Activated T-cell treated with anti-CD3 and anti-CD28 coated beads, Interleukin-2, amount 50 U/mL, for 24 hours (primary cell): ENCODE data around the gene CLEC20A.

Experiments
- DNase-seq: peaks from one replicate; pipeline ENCODE4 v3.0.0-alpha.2; 2020
- H3K27ac Mint-ChIP-seq: 2 replicates; pipeline ENCODE4 v1.8.0; 2020; ENCODE audit warnings: mild to moderate bottlenecking, mixed read lengths
- H3K27me3 Mint-ChIP-seq: 2 replicates; pipeline ENCODE4 v1.8.0; 2020; ENCODE audit warnings: mixed read lengths
- H3K36me3 Mint-ChIP-seq: 2 replicates; pipeline ENCODE4 v1.8.0; 2020; ENCODE audit warnings: low read depth, mixed read lengths
- H3K4me1 Mint-ChIP-seq: 2 replicates; pipeline ENCODE4 v1.8.0; 2020; ENCODE audit warnings: low read depth, mixed read lengths
- H3K4me3 Mint-ChIP-seq: 2 replicates; pipeline ENCODE4 v1.8.0; 2020; ENCODE audit warnings: mild to moderate bottlenecking, moderate library complexity, mixed read lengths
- H3K9me3 Mint-ChIP-seq: 2 replicates; pipeline ENCODE4 v1.8.0; 2020; ENCODE audit warnings: mixed read lengths

The CLEC20A gene

DNA sequence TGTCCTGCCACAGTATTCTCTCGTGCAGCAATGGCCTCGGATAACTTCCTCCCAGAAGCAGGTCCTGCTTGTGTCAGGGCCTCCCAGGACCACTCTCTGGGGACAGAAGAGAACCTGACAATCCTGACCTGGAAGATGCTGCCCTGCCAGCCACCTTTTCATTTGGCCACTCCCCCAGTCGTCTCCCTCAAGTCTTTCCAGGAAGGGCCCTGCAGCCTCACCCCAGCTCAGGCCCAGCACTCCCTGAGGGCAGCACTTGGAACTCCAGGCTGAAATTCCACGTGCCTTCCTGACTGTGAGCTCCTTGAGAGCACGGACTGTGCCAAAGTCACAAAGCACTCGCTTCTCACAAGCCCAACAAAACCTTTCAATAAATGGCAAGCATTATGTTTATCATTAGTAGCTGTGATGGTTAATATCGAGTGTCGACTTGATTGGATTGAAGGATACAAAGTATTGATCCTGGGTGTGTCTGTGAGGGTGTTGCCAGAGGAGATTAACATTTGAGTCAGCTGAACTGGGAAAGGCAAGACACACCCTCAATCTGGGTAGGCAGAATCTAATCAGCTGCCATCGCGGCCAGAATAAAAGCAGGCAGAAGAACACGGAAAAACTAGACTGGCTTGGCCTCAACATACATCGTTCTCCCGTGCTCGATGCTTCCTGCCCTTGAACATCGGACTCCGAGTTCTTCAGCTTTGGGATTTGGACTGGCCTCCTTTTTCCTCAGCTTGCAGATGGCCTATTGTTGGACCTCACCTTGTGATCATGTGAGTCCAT, 2.3 kb upstream of the CLEC20A start:
- no peak for DNase-seq
- H3K27ac Mint-ChIP-seq: no peak overlapping the region
- H3K4me3 Mint-ChIP-seq: no peak overlapping the region
- H3K27me3 Mint-ChIP-seq: peaks cover 4% of the 10 kb centered on the region
- no peaks in the 10 kb centered on the region for H3K36me3 Mint-ChIP-seq
- no peaks in the 10 kb centered on the region for H3K4me1 Mint-ChIP-seq
- no peaks in the 10 kb centered on the region for H3K9me3 Mint-ChIP-seq

DNA sequence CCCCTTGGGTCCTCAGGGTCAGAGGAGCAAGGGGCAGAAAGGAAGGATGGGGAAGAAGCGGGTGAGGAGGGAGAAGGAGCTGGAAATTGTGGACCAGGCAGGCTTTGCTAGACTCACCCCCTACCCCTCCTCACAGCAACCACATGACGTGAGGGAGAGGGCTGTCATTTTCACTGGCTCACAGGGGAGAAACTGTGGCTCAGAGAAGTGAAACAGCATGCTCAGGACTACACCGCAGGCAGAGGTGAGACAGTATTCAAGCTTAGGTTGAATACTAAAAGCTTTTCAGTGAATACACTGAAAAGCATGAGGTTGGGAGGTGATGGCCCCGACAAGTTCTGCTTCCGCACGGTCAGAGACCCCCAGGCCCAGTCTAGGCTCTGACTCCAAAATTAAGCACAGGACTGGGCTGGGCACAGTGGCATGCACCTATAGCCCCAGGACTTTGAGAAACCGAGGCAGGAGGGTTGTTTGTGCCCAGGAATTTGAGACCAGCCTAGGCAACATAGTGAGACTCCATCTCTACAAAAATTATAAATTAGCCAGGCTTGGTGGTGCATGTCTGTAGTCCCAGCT, 1.2 kb upstream of the CLEC20A start:
- DNase-seq: no peak
- no peaks in the 10 kb centered on the region for H3K36me3 Mint-ChIP-seq
- no peak overlapping the region for H3K4me3 Mint-ChIP-seq
- H3K27me3 Mint-ChIP-seq: peaks cover 4% of the 10 kb centered on the region
- H3K27ac Mint-ChIP-seq: no peak overlapping the region
- no peaks in the 10 kb centered on the region for H3K4me1 Mint-ChIP-seq
- no peaks in the 10 kb centered on the region for H3K9me3 Mint-ChIP-seq

DNA sequence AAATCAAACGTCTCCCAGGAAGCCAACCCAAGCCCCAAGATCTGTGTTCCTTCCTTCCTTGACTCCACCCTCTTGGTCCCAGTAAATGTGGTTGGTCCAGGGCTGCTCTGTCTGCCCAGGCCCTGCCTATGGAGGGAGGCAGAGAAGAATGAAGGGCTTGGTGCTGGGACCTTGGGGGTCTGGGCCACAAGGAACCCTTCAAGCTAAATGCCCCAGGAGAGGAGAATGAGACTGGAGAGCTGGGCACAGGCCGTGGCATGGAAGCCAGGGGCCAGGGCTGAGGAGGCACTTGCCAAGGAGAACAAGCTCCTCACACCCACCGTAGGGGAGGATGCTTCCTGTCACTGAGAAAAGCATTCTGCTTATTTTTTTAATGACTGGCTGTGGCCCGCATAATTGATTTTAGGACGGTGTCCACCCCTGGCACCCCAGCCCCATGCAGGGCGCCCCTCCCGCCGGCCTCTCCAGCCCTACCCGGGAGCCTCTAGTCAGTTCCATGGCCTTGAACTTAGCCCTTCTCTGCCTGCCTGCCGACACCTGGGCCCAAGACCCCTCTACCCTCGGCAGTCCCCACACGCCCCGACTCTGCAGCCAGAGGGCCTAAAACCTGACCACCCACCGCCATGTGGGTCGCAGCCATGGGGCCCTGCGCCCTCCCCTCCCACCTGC, 889 bp downstream of the CLEC20A start:
- H3K36me3 Mint-ChIP-seq: no peaks in the 10 kb centered on the region
- H3K9me3 Mint-ChIP-seq: no peaks in the 10 kb centered on the region
- no peak for DNase-seq
- no peak overlapping the region for H3K27ac Mint-ChIP-seq
- H3K4me3 Mint-ChIP-seq: no peak overlapping the region
- H3K27me3 Mint-ChIP-seq: no peaks in the 10 kb centered on the region
- H3K4me1 Mint-ChIP-seq: no peaks in the 10 kb centered on the region

DNA sequence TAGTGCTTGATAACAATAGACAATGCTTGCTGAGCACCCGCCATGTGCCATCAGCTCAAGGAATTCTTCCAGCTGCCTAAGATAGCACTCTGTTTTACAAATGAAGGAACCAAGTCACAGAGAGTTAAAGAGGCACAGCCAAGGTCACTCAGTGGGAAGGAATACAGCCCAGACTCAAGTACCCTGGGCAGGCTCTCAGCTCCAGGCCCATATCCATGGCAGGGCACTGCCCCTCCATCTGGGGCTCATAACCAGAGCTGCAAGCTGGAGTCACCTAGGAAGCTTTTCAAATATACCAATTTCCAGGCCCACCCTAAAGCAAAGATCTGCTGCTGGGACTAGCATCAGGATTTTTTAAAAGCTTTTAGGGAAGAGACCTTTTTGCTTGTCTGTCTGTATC, 1.6 kb downstream of the CLEC20A start:
- Mint-ChIP-seq H3K9me3 (no peaks in the 10 kb centered on the region), H3K4me3 (no peak overlapping the region), H3K4me1 (no peaks in the 10 kb centered on the region), H3K36me3 (no peaks in the 10 kb centered on the region), H3K27ac (no peak overlapping the region), H3K27me3 (no peaks in the 10 kb centered on the region)
- no peak for DNase-seq

DNA sequence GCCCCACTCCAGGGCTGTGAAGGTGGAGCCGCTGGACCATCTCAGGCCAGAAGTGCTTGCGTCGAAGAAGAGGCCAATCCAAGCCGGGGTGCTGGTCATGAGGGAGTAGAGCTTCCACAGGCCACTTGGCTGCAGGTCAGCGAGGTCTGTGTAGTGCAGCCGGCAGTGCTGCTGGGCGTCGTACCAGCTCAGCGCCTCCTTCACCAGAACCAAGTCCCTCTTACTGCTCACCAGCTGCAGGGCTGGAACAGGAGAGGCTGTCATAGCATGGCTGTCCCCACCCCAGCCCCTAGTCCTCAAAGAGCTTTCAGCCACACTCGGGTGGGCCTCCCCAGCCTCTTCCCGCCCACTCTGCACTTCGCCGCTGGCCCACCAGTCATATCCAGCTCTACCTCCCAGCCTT, 2.2 kb downstream of the CLEC20A start:
- no peaks in the 10 kb centered on the region for H3K4me1 Mint-ChIP-seq
- H3K27me3 Mint-ChIP-seq: no peaks in the 10 kb centered on the region
- H3K36me3 Mint-ChIP-seq: no peaks in the 10 kb centered on the region
- H3K27ac Mint-ChIP-seq: no peak overlapping the region
- no peak overlapping the region for H3K4me3 Mint-ChIP-seq
- no peaks in the 10 kb centered on the region for H3K9me3 Mint-ChIP-seq
- DNase-seq: no peak

DNA sequence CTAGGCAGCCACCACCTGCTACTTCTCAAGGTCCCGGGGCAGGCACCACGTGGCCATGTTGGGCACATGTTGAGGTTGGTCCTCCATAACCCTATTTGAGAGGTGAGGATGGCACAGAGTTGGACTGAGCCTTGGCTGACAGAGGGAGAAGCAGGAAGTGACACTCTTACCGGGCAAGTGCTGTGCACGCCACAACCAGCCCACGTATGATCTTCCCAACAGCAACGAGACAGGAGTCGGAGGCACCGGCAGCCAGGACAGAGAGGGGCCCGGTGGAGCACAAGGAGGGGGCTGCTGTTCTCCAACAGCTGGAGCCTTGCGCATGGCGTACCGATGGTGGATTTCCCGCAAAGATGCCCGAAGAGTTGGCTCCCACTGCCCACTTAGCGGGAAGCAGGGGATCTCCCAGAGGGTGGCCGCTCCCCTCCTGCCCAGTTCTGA, 3.4 kb downstream of the CLEC20A start:
- H3K27me3 Mint-ChIP-seq: peaks cover 5% of the 10 kb centered on the region
- no peaks in the 10 kb centered on the region for H3K36me3 Mint-ChIP-seq
- no peak overlapping the region for H3K27ac Mint-ChIP-seq
- no peak for DNase-seq
- H3K9me3 Mint-ChIP-seq: no peaks in the 10 kb centered on the region
- H3K4me1 Mint-ChIP-seq: no peaks in the 10 kb centered on the region
- H3K4me3 Mint-ChIP-seq: no peak overlapping the region

DNA sequence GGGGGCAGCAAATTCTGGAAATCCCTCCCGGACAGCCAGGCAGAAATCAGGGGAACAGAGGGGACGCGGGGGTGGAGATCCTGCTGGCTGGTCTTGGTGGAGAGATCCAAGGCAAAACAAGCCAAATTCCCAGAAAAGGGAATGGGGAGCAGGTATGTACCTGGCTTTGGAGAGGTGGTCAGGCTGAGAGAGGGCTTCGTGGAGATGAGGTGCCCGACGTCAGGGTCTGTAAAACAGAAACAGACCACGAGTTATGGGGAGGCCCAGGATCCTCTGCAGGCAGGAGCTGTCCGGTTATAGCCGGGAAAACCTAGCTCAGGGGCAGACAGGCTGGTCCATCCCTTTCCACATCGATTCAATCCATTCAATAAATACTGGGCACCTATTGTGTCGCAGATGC, 4.4 kb downstream of the CLEC20A start:
- no peak for DNase-seq
- no peaks in the 10 kb centered on the region for H3K36me3 Mint-ChIP-seq
- peaks cover 14% of the 10 kb centered on the region for H3K27me3 Mint-ChIP-seq
- H3K9me3 Mint-ChIP-seq: no peaks in the 10 kb centered on the region
- no peak overlapping the region for H3K27ac Mint-ChIP-seq
- no peak overlapping the region for H3K4me3 Mint-ChIP-seq
- H3K4me1 Mint-ChIP-seq: no peaks in the 10 kb centered on the region

DNA sequence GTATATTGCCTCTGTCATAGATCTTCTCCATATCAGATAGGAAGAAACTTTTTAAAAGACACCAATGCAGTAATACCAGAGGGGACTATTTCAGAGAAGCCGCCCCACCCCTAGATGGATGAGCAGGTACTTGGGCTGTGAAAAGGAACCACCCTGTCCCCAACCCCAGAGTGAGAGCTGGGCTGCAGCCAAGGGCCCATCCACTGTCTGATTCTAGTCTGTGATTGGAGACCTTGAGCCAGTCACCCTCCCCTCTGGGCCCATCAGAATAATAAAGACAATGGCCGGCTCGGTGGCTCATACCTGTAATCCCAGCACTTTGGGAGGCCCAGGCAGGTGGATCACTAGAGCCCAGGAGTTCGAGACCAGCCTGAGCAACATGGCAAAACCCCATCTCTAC, 5.0 kb downstream of the CLEC20A start:
- Mint-ChIP-seq H3K27ac (no peak overlapping the region), H3K27me3 (peaks cover 18% of the 10 kb centered on the region), H3K36me3 (no peaks in the 10 kb centered on the region), H3K4me3 (no peak overlapping the region), H3K9me3 (no peaks in the 10 kb centered on the region), H3K4me1 (no peaks in the 10 kb centered on the region)
- DNase-seq: no peak

DNA sequence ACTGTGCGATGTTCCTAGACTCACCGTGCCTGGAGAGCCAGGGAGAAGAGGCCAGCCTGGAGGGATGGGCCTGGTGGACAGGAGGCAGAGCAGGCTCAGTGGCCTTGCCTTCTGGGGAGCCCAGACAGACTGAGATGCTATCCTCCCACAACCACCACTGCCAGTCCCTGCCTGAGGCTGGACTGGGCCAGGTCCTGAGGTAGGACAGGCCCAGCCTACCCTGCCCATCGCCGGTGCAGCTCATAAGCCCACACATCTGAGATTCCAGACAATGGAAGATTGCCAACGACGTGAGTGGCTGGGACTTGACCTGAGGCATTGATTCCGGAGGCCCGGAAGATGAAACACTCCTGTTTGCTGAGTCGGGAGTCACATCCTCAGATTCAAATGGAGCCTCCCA, 5.8 kb downstream of the CLEC20A start:
- Mint-ChIP-seq H3K4me3 (no peak overlapping the region), H3K4me1 (no peaks in the 10 kb centered on the region), H3K9me3 (no peaks in the 10 kb centered on the region), H3K27ac (no peak overlapping the region), H3K36me3 (no peaks in the 10 kb centered on the region), H3K27me3 (peaks cover 18% of the 10 kb centered on the region)
- DNase-seq: no peak

DNA sequence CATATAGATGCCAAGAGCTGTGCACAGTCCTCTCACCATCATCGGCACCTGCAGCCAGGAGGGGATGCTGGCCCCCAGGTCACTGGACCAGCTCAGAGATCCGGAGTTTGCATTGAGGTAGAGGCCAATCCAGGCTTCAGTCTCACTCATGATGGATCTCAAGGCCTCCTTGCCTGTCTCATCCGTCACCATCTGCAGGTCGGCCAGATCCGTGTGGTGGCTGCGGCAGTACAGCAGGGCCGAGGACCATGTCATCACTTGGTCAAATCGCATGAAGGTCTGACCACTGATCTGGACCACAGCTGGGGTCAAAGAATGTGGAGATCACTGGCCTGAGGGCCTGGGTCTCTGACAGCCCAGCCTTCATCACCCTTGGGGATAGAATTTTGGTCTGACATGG, 6.6 kb downstream of the CLEC20A start:
- Mint-ChIP-seq H3K4me3 (no peak overlapping the region), H3K9me3 (no peaks in the 10 kb centered on the region), H3K36me3 (no peaks in the 10 kb centered on the region), H3K27ac (no peak overlapping the region), H3K27me3 (peaks cover 18% of the 10 kb centered on the region), H3K4me1 (no peaks in the 10 kb centered on the region)
- no peak for DNase-seq

DNA sequence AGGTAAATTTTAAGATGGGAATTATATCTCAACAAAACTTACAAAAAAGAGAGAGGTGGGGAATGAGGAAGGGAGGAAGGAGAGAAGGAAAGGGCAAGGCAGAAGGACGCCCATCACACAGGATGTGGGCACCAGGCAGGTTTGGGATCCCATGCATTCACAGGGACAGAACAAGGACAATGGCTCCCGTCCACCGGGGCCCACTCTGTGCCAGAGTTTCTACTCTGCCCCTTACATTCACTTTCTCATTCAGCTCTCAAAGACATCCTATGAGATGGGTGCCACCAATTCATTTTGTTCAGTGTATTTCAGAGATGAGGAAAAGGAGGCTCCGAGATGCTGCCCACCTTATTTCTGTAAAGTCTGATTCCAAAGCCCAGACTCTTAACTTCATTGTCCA, 7.4 kb downstream of the CLEC20A start:
- H3K36me3 Mint-ChIP-seq: no peaks in the 10 kb centered on the region
- no peaks in the 10 kb centered on the region for H3K9me3 Mint-ChIP-seq
- DNase-seq: no peak
- H3K4me1 Mint-ChIP-seq: no peaks in the 10 kb centered on the region
- no peak overlapping the region for H3K27ac Mint-ChIP-seq
- H3K27me3 Mint-ChIP-seq: peaks cover 18% of the 10 kb centered on the region
- H3K4me3 Mint-ChIP-seq: no peak overlapping the region

DNA sequence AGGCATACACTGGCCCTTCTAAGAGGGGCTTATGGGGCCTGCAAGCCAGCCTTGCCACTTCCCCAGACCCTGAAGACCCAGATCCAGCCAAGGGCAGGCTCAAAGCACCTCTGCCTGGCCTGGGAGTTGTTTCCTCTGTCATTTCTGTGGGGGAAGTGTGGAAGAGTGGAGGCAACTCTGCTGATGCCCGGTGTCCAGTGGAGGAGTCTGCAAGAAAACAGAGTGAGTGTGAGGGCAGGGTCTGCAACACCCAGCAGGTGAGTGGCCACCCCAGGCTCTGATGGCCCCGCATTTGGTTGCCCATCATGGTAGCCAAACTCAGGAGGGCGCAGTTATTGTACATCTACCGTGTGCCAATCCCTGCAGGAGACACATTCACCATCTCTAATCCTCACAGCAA, 8.4 kb downstream of the CLEC20A start:
- no peaks in the 10 kb centered on the region for H3K9me3 Mint-ChIP-seq
- H3K4me3 Mint-ChIP-seq: no peak overlapping the region

DNA sequence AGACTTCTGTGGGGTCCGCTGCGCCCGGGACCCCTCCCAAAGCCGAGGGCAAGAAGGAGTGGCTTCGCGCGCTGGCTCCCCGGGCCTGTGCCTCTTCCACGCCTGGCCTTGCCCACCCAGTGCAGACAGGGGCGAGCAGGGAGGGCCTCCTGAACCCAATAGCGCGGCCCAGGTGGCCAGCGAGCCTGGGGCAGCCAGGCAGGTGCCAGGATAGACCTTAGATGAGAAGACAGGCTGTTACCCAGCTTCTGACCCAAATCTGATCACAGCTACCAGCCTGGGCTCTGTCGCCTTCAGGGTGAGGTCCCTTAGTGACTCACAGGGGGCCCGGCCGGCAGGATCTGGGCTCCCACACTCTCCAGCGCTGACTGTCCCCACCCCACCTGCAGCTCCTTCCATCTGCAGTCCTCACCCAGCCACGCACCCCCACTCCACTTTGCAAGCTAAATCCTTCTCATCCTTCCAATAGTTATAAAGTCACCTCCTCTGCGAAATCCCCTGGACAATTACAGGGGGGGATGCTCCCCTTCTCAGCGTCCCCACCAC, 9.6 kb downstream of the CLEC20A start:
- Mint-ChIP-seq H3K27ac (no peak overlapping the region), H3K4me3 (no peak overlapping the region), H3K36me3 (no peaks in the 10 kb centered on the region)

More for the DNA sequence above, 8.4 kb downstream of the CLEC20A start:
- H3K4me1 Mint-ChIP-seq: no peaks in the 10 kb centered on the region
- H3K27me3 Mint-ChIP-seq: peaks cover 18% of the 10 kb centered on the region
- H3K27ac Mint-ChIP-seq: no peak overlapping the region
- H3K36me3 Mint-ChIP-seq: no peaks in the 10 kb centered on the region
- no peak for DNase-seq

DNA sequence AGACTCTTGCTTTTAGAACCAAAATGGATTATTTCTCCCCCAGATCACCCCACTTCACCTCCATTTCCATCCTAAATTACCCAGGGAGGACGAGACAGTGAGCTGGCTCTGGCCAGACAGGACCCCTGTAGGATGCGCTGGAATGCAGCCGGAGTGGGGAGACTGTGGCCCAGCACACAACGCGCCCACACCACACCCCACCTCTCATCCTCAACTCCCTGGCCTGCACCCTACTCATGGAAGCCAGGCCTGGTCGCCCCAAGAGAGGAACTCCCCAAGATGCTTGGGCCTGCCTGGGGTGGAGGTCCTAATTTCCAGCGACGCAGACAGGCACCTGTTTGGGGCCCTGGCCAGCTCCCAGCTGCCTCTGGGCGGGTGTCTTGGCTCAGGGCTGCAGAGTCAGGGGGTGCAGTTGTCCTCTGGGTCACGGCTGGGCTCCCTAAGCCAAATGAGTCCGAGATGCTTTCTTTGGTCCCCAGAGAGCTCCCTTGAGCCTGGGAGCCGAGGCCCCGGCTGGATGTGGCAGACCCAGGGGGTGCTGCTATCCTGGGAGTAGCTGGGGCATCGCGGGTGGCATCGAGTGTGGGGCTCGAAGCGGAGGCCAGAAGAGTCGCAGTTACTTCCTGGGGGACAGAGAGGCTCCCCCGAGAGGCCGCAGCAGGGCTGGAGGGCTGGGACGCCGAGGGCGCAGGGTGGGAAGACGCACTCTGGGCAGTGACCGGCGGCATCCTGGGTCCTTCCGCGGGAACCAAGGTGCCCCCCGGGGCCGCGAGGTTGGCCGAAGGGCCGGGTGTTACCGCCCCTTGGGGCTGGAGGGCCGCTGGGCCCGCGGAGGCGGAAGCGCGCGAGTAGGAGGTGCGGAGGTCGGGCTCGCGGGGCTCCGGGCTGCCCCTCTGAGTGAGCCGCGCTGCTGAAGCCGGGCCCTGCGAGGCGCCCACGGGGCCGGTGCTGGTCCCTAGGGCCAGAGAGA, 10.4 kb downstream of the CLEC20A start:
- no peak overlapping the region for H3K4me3 Mint-ChIP-seq
- H3K9me3 Mint-ChIP-seq: no peaks in the 10 kb centered on the region
- no peaks in the 10 kb centered on the region for H3K4me1 Mint-ChIP-seq
- H3K27me3 Mint-ChIP-seq: peaks cover 18% of the 10 kb centered on the region
- no peaks in the 10 kb centered on the region for H3K36me3 Mint-ChIP-seq
- H3K27ac Mint-ChIP-seq: no peak overlapping the region
- DNase-seq: no peak

More for the DNA sequence above, 9.6 kb downstream of the CLEC20A start:
- H3K4me1 Mint-ChIP-seq: no peaks in the 10 kb centered on the region
- DNase-seq: no peak
- H3K27me3 Mint-ChIP-seq: peaks cover 18% of the 10 kb centered on the region
- no peaks in the 10 kb centered on the region for H3K9me3 Mint-ChIP-seq
